PFSK-1 (cell line): Measurements from ENCODE around the gene HPCAL4.

Source experiments
- POLR2AphosphoS5 ChIP-seq: IDR thresholded peaks from 2 replicates; pipeline ENCODE4 v1.6.1; 2012; ENCODE audit warnings: low read depth, mild to moderate bottlenecking, control low read depth, low read length, moderate library complexity
- TAF1 ChIP-seq: IDR thresholded peaks from 2 replicates; pipeline ENCODE4 v1.6.1; 2012; ENCODE audit warnings: low read length, control low read depth, borderline replicate concordance; ENCODE audit not compliant: insufficient read depth

DNA sequence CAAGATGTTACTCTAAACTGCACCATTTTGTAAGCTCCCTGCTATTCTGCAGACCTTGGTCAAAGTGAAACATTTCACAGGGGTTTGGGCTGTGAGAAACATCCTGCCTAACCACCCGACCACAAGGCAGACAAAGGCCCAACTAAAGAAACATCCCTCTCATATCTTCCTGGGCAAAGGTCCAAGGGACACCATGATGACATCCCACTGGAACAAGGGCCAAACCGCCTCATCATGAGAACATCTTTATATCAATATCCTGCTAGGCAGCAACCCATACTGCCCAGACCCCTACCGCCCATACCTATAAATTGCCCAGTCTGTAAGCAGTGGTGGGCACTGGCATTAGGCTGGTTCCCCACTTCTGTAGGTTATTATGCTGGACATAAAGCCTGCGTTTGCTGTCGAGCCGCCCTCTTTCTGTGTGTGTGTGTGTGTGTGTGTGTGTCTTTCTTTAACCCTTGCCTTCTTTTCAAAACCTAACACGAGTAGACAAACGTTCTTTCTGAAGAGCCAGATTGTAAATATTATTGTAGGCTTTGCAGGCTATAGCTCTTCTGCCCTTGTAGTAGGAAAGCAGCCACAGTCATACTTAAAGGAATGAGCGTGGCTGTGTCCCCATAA, 46.4 kb upstream of the HPCAL4 start:
- no peak for TF ChIP-seq TAF1
- no peak for TF ChIP-seq POLR2AphosphoS5
